Stimulated activated naive CD4-positive, alpha-beta T cell (primary cell): ENCODE data around the gene TFG.
A peak's percentile ranks its signal among the peaks of the same experiment; 100 is the strongest.

Experiments used
- DNase-seq, 6 experiments: peaks; one replicate each; lab custom pipeline; 2025; lab: John Stamatoyannopoulos, UW

The TFG gene

DNA sequence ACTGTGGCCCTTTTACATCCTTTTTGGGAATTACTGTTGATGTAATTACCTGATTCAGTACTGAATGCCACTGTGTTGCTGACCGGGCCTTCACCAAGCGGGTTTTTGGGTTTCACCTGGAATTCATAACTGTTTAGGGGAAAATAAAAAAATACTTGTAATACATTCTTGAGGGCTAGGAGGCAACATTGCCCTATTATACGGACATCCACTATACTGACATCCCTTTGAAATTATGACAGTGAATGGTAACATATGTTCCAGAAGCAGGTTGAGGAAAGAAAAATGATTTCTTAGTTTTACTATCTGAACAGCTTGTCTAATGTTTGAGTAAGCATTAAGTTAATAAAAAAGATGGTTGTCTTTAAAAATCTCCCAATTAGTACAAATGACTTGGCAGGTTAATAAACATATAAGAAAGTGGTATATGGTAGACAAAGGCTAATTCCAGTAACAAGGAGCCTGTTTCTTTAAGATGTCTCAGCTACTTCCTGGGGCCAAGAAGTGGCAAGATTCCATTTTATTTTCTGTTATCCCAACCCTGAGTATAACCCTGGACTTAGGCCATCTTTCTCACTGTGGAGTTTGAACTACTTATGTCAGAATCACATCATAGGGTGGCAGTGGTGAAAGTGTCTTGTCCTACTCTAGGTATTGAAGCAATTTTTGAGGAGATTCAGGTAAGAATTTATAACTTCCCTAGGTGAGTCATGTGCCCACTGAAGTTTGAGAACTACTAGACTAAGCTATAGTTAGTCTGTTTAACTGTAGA lies 45.5 kb downstream of the TFG start:
- DNase-seq, result no peak

DNA sequence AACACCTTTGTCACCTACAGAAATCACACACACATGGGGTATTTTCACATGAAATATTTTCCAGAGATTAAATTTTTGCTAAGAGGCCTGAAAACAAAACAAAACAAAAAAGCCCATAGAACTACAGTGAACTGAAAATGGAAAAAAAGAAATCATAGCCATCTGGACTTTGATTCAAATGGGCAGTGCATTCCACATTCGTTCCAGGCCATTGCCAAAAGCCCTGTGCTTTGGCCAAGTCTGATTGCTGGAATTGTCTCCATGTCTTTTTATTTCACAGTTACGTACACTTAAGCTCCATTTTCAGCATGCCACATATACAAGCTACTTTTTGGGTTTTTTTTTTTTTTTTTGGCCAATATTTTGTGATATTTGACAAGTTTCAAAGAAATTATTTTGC lies 47.1 kb downstream of the TFG start:
- DNase-seq, result no peak

- DNase-seq, result no peak
Observed at GRCh38 chr3:100759159-100759558, 49.9 kb downstream of the TFG start.

DNA sequence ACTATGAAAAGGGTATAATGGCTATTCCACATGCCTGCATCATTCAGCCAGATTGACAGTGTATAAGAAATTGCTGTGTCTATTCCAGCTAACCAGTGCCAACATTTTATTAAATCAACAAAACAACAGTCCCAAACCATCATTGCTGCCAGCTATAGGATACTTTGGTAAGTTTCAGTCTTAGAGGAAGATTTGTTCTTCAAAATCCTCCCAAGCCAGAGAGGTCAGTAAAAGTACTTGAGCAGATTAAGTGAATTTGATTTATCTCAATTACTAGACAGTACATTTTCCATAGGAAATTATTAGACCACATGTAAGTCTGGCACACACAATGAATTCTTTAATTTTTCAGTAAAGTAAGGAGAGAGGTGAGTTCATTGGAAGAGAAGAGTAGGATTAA lies 50.7 kb downstream of the TFG start:
- no peak for DNase-seq

GRCh38 chr3:100760377-100760776 lies 51.1 kb downstream of the TFG start:
- DNase-seq, result no peak

DNA sequence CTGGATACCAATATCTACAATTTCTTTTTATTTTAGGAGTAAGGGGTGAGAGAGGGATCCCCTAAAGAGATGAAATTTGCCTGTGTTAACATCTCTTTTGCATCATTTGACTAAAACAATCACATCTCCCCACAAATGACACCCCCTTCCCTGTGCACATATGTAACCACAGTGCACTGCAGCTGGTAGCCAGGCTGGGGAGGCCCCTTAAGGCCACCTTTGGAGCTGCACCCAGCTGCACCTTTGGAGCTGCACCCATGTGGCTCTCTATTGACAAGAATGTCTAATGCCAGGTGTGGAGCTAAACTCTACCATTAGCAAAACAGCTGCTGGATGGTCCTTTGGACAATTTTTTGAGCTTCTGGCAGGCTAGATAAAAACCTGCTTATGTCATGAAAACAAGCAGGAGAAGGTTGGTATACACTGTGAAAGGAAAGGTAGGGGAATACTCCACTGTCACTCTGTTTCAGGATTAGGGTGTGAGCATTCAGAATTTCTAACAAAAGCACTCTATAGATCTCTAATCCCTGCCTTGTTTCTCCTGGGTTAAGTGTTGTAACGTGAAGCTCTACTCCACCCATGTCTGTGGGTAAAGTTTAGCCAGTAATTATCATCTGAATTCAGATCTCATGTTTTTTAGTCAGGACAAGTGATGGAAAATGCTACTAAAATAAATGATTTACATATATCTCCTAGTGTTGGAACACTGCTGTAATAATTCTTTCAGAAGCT lies 52.1 kb downstream of the TFG start:
- no peak for DNase-seq

GRCh38 chr3:100761951-100762350 lies 52.7 kb downstream of the TFG start:
- no peak for DNase-seq

- no peak for DNase-seq
Observed at GRCh38 chr3:100765437-100765975, 56.2 kb downstream of the TFG start.

DNA sequence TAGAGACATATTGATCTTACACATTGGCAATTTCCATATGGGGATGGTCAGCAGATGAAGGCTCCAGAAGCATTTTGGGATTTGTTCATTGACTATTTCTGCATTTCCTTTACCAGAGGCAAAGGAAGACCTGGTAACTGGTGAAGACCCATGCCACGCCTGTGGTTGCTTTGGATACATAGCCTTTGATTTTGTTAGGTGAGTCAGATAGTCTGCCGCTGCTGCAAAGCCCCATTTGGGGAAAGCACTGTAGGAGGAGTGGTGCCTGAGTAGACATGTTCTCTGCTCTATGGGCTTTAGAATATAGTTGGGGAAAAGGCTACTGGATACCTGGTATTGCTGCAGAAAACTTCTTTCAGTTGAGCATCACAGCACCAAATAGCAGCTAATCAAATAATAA lies 56.8 kb downstream of the TFG start:
- no peak for DNase-seq

DNA sequence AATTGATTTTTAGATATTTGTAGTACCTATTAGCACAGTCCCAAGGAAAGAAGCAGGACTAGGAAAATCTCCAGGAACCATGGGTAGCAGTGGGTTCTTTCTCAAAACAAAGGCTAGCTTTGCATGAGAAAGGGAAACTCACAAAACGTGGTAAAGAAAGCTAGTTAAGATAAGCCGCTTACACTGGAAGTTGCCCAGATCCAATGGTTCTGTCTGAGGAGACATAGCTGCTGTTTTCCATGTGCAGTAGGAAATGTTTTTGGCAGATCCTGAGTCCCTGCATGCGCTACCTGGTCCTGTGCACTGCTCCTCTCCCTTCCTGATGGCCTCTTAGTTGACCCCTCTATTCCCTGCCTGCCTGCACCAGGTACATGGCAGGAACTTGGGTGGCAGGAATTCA lies 60.4 kb downstream of the TFG start:
- no peak for DNase-seq

DNA sequence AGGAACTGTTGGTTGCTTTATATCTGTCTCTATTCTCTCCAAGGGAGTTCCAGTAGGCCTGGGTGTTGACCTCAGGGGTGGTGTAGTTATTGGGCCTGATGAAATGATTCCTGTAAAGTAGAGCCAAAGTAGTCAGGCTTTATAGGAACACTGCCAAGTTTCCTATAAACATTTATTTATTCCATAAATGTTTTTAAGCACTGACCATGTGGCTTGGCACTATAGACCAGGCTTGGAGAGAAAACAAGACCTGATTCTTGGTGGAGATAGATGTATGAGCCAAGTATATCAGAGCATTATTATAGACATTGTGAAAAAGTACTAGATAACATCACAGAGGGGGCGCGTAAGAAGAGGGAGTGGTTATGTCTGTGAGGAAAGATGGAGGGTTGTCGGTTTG lies 65.9 kb downstream of the TFG start:
- DNase-seq, result no peak

- no peak for DNase-seq
Observed at GRCh38 chr3:100775669-100776068, 66.4 kb downstream of the TFG start.

DNA sequence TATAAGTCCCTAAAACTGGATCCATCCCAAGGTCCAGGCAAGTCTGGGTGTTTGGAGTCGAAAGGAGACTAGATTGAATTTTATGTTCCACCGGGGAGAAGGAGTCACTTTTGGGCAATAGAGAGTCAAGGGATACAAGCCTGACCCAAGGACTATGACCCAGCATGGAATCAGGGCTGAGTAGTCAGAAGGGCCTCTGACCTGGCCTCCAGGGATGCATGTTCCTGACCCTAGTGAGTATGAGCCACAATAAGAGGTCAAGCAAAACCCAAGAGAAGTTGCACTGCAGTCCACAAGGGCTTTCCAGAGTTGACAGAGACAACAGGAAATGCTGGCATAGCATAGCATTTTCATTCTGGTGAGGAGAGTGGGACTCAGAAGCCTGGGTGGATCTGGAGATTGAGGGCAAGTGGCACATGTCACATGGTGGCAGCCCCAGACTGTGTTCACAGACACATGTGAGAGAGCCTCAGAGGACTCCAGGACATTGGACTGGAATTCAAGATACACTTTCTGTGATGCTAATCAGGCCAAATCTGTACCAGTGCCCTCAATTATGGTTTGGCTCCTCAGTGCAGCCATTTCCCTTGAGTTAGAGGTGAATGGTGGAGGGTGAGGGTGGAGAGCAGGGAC lies 66.9 kb downstream of the TFG start:
- no peak for DNase-seq

DNA sequence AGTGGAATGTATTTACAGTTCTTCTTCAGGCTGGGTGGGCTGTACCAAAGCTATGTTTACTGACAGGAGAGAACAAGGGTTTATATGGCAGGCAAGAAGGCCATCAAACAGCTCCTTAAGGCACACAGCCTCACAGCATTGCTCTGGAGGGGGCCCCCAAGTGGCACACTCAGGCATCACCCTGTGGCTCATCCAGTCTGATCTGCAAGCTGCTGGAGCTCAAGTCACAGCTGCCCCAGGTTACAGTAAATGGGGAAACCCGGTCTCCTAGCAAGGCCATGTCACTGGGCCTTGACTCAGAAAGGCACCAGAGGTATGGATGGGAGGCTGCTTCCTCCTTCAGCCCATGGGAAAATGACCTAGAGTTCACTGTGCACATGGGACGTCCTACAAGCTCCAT lies 67.5 kb downstream of the TFG start:
- no peak for DNase-seq

DNA sequence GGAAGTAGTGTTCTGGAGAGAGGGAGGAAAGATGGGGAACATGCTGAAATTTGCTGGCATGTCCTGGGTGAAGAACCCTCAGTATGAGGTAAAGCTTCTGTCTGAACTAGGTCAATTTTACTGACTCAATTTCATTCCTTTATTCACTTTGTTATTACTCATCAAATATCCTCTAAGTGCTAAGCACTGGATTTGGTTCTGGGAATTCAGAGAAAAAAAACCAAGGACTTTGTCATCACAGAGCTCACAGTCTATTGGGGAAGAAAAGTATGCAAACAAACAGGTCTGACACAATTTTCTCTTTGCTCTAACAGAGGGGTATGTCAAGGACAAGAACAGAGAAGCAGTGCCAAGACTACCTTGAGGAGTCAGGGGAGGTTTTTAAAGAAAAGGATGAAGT lies 68.0 kb downstream of the TFG start:
- DNase-seq, result no peak

- DNase-seq, result no peak
Observed at GRCh38 chr3:100779480-100779879, 70.2 kb downstream of the TFG start.

GRCh38 chr3:100780071-100780622 lies 70.9 kb downstream of the TFG start:
- no peak for DNase-seq

DNA sequence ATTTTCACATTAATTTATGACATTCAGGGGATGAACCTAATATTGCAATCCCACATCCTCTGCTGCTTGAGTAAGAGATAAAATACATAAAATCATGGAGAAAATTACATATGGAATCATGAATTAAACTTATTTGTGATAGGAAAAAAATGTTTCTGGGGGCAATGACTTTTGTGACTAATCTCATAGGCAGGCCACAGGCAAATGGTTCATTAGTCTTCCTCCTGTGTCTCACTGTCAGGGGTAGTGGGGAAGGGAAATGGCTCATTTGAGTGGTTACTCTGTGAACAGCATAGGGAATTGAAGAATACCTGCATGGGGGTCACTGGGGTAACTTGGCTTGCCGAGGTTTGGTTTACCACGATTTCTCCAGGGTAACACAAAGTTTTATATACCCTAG lies 72.0 kb downstream of the TFG start:
- no peak for DNase-seq

- DNase-seq, result no peak
Observed at GRCh38 chr3:100782348-100782747, 73.1 kb downstream of the TFG start.

DNA sequence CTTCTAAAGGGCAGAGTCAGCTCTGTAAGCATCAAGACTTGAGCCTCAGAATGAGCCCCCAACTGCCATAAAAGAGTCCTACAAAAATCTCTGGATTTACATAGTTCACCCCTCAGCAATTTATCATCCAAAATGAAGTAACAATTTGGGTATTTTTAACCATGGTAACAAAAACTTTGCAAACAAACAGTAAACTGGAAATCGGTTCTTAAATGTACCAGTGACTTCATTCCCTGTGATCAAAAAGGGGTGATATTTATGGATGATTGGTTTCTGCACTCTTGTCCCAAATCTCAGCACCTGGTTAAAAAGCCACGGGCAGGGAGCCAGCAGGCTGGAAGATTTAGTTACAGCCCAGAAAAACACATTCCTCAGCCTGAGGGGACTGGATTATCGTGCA lies 73.6 kb downstream of the TFG start:
- DNase-seq, result no peak

- no peak for DNase-seq
Observed at GRCh38 chr3:100783619-100784018, 74.3 kb downstream of the TFG start.

GRCh38 chr3:100789579-100789978 lies 80.3 kb downstream of the TFG start:
- no peak for DNase-seq

- DNase-seq, result peak in 1 of 6 experiments; percentile 1
Observed at GRCh38 chr3:100796556-100796955, 87.3 kb downstream of the TFG start.
